Measurements from ENCODE around the gene FLNC. TPM values are rescaled to one million over a fixed set of nuclear protein-coding genes. Genes with fewer than 3 reads are reported as not detected.

FLNC gene
- total and polyA plus RNA-seq, 9 of the 15 experiments (the other 6 are each of a cell fraction or from before 2014, with no cell fraction given): 0.90 to 155 (median 28.8) TPM

DNA sequence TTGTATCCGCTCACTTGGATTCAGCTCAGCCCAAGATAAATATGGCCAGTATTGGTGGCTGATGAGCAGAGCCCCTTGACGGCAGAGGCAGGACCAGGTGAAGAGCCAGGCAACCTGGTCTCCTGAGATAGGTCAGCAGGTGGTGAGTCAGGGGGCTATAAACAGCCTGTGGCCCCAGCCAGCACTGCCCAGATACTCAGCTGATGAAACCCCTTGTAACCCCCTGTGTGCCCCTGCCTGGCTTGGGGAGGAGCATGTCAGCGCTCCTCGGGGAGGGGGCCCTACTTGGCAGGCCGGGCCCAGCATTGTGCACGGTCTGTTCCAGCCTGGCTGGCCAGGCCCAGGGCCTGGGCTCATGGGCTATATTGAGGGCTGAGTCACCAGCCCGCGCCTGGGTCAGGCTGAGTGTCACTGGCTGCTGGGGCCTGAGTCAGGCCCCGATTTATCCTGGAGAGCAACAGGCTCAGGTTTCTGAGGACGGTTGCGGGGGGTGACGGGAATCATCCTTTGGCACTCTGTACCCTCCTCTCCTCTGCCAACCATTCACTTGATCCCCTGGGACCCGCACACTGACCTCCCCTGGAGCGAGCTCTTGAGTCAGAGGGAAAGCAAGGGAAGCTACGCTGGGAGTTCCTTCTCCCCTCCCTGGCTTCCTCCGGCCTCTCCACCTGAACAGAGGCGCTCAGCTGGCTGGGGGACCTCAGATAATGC, 2.8 kb upstream of the FLNC start (continued):
- TF ChIP-seq MEIS2 (IDR thresholded peaks at IDR 0.05; ENCODE audit: partially characterized antibody): peak; percentile 29
- no peak for TF ChIP-seq ARID2 (IDR thresholded peaks at IDR 0.05)
- TF ChIP-seq HMBOX1 (IDR thresholded peaks at IDR 0.05): no peak
- no peak for TF ChIP-seq PCBP2 (IDR thresholded peaks at IDR 0.05; ENCODE audit: low read depth, low read length, poor library complexity, severe bottlenecking)
- TF ChIP-seq NR2C2 (CRISPR knock-in tag; IDR thresholded peaks at IDR 0.05): no peak
- TF ChIP-seq NR2C2 (tag; IDR thresholded peaks at IDR 0.05): peak; percentile 81
- TF ChIP-seq ZBTB11 (CRISPR knock-in tag; IDR thresholded peaks at IDR 0.05): no peak
- TF ChIP-seq ZBTB1 (CRISPR knock-in tag; IDR thresholded peaks at IDR 0.05; ENCODE audit: borderline replicate concordance, low read depth): no peak; the same call in 1 of the 2 replicates
- TF ChIP-seq, protein P1, sequence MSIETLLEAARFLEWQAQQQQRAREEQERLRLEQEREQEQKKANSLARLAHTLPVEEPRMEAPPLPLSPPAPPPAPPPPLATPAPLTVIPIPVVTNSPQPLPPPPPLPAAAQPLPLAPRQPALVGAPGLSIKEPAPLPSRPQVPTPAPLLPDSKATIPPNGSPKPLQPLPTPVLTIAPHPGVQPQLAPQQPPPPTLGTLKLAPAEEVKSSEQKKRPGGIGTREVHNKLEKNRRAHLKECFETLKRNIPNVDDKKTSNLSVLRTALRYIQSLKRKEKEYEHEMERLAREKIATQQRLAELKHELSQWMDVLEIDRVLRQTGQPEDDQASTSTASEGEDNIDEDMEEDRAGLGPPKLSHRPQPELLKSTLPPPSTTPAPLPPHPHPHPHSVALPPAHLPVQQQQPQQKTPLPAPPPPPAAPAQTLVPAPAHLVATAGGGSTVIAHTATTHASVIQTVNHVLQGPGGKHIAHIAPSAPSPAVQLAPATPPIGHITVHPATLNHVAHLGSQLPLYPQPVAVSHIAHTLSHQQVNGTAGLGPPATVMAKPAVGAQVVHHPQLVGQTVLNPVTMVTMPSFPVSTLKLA (conservative IDR thresholded peaks at IDR 0.05): no peak; a peak in 1 of 4 replicates
- TF ChIP-seq CBFB (CRISPR knock-in tag; IDR thresholded peaks at IDR 0.05): no peak
- no peak for TF ChIP-seq ZC3H4 (CRISPR knock-in tag; IDR thresholded peaks at IDR 0.05; ENCODE audit: borderline replicate concordance)
- no peak for TF ChIP-seq ZNF146 (CRISPR knock-in tag; IDR thresholded peaks at IDR 0.05; ENCODE audit: unreplicated experiment)
- TF ChIP-seq ZNF75A (CRISPR knock-in tag; IDR thresholded peaks at IDR 0.05): no peak
- TF ChIP-seq USF2 (CRISPR knock-in tag; IDR thresholded peaks at IDR 0.05): no peak
- TF ChIP-seq ZNF551 (CRISPR knock-in tag; IDR thresholded peaks at IDR 0.05): no peak
- TF ChIP-seq PPARD (CRISPR knock-in tag; IDR thresholded peaks at IDR 0.05): no peak
- TF ChIP-seq ETV5 (CRISPR knock-in tag; IDR thresholded peaks at IDR 0.05; ENCODE audit: low read depth): peak; percentile 58
- TF ChIP-seq TAF15 (IDR thresholded peaks at IDR 0.05; ENCODE audit: low read depth, low read length): no peak
- TF ChIP-seq, protein P2, sequence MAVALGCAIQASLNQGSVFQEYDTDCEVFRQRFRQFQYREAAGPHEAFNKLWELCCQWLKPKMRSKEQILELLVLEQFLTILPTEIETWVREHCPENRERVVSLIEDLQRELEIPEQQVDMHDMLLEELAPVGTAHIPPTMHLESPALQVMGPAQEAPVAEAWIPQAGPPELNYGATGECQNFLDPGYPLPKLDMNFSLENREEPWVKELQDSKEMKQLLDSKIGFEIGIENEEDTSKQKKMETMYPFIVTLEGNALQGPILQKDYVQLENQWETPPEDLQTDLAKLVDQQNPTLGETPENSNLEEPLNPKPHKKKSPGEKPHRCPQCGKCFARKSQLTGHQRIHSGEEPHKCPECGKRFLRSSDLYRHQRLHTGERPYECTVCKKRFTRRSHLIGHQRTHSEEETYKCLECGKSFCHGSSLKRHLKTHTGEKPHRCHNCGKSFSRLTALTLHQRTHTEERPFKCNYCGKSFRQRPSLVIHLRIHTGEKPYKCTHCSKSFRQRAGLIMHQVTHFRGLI (CRISPR knock-in tag; IDR thresholded peaks at IDR 0.05): no peak
